GM21737 (cell line): ENCODE data around the gene PIEZO1.
"Not testable (repeated sequence)": the region's sequence is repeated elsewhere in the genome, so short reads cannot be mapped to it uniquely, and the experiment has no call there.

ENCODE experiments used
- ATAC-seq: cut with Tn5 transposase; IDR thresholded peaks from one replicate; pipeline ENCODE4 v1.9.1; 2021; ENCODE audit warnings: mild to moderate bottlenecking, moderate library complexity; ENCODE audit not compliant: unreplicated experiment

PIEZO1 gene

DNA sequence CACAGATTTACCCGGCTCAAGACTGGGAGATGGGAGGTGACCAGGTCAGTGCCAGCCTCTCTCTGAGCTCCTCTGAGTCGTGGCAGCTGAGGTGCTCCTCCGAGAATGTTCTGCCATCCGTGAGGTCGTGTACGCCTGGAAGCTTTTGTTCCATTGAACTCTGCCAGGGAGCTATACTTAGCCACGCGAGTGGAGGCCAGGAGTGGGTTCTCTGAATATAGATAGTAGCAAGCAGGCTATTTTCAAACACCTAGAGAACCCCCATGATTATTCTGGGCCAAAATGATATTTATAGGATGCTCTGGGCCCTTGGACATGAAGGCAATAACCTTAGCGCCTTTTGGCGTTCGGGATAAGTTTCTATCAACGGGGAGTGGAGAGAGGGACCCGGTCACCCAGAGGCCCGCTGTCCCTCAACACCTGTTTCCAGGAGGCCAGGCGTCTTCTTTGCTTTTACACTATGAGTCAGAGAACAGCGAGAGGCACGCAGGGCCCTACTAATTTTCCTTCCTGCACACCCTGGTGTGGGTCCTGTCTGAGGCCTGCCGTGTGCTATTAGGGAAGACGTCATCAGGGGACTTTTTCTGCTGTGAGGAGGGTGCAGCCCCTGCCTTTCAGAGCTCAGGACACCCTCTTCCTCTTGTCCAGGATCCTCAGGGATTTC lies 111.2 kb downstream of the PIEZO1 start:
- no peak for ATAC-seq

DNA sequence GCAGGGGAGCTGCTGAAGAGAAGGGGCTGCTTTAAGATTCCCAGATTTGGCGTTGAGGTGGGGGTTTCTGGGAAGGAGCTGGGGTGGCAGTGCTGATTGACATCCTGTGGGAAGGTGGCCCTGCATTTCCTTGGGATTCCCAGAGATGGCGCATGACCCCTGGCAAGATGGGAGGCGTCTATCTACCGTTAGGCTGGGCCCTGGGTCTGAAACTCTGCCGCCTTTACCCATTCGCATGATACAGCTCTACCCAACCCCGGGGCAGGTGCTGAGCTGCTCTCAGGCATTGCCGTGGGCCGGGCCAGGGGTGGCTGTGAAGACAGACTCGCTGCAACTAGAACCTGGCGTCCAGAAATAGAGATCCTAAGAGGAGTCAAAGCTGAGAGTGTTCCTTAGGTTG lies 112.2 kb downstream of the PIEZO1 start:
- no peak for ATAC-seq

DNA sequence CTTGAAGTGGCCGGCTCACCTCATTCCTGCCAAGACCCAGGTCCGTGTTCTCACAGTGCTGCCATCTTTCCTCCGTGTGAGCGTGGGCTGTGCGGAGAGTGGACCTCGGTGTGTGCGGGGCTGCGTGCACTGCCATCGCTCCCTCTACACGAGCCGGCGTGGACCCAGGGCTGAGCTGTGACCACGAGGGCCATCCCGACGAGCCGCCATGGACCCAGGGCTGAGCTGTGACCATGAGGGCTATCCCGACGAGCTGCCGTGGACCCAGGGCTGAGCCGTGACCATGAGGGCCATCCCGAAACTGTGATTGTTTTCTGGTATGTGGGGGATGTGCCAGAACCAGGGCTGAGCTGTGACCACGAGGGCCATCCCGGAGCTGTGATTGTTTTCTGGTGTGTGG lies 113.2 kb downstream of the PIEZO1 start:
- no peak for ATAC-seq

DNA sequence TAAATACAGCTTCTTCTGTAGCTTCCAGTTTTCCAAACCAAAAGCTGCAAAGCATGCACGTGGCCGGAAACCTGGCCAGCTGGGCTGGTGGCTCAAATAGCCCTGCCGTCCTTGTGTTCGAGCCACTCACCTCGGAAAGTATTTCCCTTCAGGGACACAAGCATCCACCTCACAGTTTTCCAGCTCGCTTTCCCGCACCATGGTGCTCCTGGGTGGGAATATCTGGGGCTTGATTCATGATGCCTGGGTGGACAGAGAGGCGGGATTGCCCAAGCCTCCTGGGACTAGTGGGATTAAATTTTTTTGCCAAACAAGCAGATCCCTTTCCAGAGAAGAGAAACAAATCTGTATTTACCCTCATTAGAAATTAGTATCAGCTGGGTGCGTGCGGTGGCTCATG lies 115.0 kb downstream of the PIEZO1 start:
- ATAC-seq: no peak

DNA sequence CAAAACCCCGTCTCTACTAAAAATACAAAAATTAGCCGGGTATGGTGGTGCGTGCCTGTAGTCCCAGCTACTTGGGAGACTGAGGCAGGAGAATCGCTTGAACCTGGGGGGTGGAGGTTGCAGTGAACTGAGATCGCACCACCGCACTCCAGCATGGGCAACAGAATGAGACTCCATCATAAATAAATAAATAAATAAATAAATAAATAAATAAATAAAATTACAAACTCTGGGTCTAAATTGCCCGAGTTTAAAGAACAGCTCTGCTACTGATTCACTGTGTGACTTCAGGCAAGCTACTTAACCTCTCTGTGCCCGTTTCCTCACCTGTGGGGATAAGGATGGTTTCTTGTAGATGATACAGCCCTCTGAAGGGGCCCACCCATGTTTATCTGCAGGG lies 115.5 kb downstream of the PIEZO1 start:
- ATAC-seq: not testable (repeated sequence)

DNA sequence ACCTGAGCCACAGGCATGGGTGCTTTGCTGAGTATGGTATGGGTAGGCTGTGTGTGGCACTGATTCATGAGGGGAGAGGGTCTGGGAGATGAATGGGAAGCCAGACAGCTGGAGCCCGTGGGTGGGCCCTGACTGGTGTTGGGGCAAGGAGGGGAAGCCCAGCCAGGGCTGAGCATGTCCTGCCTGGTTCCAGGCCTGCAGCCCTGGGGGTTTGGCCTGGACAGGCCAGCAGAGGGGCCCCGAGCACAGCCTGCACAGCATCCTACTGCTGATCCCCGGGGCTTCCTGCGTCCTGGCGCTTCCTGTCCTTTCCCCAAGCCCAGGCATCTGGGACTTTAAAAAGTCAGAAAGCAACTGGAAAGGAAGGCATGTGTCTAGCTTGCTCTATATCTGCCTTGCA lies 117.6 kb downstream of the PIEZO1 start:
- ATAC-seq: no peak

DNA sequence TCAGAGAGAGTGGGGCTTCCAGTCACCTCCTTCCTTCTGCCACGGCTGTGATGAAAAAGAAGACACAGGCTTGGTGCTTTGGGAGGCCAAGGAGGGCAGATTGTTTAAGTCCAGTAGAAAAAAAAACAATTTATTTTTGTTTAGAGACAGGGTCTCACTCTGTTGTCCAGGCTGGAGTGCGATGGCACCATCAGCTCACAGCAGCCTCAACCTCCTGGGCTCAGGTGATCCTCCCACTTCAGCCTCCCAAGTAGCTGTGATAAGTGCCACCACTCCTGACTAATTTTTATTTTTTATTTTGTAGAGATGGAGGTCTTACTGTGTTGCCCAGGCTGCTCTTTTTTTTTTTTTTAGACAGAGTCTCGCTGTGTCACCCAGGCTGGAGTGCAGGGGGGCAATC lies 119.5 kb downstream of the PIEZO1 start:
- no peak for ATAC-seq
